Measurements from ENCODE around the gene ADAMTS17.
"Not testable (repeated sequence)": the region's sequence is repeated elsewhere in the genome, so short reads cannot be mapped to it uniquely, and the experiment has no call there.

ADAMTS17 gene

GRCh38 chr15:100101426-100102089 lies 240.2 kb downstream of the ADAMTS17 start:
- no peak for DNase-seq

GRCh38 chr15:100100926-100101325 lies 240.8 kb downstream of the ADAMTS17 start:
- no peak for DNase-seq

- DNase-seq = no peak
Measured at GRCh38 chr15:100099976-100100375, 241.8 kb downstream of the ADAMTS17 start.

DNA sequence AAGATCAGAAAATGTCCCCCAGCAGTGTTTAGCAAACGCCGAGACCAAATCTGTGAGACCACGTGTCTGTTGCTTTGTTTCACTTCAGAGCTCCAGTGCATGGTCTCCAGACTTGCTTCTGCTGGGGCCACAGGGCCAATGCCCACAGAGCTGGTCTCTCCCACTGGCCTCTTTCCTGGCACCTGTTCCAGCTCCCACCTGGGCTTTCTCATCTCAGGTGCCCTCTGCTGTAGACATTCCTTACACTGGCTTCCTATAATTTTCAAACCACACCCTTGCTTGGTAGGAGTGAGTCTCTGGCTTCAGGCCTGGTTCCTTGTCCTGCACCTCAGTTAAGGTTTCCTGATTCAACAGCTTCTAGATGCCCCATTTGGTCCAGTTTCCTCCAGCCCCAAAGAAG lies 243.1 kb downstream of the ADAMTS17 start:
- DNase-seq = no peak

- no peak for DNase-seq
Measured at GRCh38 chr15:100097342-100098127, 244.2 kb downstream of the ADAMTS17 start.

GRCh38 chr15:100096700-100097099 lies 245.1 kb downstream of the ADAMTS17 start:
- DNase-seq = no peak

DNA sequence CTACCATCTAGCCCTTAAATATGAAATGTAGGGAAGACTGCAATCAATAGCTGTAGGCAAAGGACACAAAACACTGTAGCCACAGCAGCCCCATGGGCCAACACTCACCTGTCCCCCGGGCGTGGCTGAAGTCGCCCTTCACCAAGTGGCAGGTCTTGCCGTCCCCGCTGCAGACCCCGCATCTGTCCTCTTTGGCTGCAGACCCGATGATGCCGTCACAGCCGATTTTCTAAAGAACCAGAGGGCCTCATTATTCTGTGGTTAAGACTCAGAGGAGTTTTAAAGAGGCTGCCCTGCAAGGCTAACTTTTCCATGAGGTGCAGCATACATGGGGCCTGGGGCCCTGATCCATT lies 245.6 kb downstream of the ADAMTS17 start:
- no peak for DNase-seq

- no peak for DNase-seq
Measured at GRCh38 chr15:100095541-100096247, 246.1 kb downstream of the ADAMTS17 start.

GRCh38 chr15:100094127-100094510 lies 247.7 kb downstream of the ADAMTS17 start:
- no peak for DNase-seq

GRCh38 chr15:100093211-100094126 lies 248.3 kb downstream of the ADAMTS17 start:
- DNase-seq = no peak

DNA sequence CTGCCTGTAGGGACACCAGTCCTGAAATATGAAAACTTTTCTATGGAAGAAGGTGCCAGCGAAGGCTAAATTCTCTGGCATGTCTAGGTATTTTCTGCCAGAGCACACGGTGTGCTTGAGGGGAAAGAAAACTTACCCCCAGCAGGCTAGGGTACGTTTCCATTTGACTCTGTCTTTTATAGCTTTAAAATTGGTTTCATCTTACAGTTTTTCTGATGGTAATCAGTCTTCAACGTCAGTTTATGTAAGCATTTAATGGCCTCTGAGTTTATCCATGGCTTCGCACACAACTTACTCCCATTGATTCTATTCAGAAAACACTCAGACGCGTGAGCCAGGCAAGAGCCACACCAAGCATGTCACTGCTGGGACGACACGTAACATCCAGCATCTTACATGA lies 249.7 kb downstream of the ADAMTS17 start:
- DNase-seq = no peak

DNA sequence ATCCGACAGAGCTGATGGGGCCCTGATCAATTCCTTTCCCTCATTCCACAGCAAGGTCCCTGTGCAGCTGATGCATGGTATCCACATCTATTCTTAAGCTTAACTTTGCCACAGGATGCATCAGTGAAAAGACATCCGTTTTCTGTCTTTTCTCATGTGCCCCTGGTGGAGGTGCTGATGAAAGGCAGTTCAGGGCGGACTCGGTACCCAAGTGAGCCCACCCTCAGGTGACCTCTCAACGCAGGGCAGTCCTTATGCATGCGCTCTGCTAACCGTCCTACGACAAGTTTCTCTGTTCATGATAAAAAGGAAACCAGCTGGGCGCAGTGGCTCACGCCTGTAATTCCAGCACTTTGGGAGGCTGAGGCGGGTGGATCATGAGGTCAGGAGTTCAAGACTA lies 251.4 kb downstream of the ADAMTS17 start:
- no peak for DNase-seq

- not testable (repeated sequence) for DNase-seq
Measured at GRCh38 chr15:100084042-100084821, 257.5 kb downstream of the ADAMTS17 start.

DNA sequence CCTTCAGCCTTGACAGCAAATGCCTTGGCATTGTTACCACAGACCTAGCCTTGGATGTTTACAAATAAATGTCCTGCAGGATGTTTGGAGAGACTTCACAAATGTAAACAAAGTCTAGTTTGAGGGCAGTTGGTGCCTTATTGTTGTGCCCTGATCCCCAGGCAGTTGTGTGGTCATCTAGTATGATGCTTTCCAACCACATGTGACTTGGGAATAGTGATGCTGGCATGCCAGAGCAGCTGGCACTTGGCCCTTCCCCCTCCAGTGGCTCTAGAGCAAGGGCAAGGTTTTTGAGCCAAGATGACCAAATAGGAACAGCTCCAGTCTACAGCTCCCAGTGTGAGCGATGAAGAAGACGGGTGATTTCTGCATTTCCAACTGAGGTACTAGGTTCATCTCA lies 258.2 kb downstream of the ADAMTS17 start:
- DNase-seq = no peak

DNA sequence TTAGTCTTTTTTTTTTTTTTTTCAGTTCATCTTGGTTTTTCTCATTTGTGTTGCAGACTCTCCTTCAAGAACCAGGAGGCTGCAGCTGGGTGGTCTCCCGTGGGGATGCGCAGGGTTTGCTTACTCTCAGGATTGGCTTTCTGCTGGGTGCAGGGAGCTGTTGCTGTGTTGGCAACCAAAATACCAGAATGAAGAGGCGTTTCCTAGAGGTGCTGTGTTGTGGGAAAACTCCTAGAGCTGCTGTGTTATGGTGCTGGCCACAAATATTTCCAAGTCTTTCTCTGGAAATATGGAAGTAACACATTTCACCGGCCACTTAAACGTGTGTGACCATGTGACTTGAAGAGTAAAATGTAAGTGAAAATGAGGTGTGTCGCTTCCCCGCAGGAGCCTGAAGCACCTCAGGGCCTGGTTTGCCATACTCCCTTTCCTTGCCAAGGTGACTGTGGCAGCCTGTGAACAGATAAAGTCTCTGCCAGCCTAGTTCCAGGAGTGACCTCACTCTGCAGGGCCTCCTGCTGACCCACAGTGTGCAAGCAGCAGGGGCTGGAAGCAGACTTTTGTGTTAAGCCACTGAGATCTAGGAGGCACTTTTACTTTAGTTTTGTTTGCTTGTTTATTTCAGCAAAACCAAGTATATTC lies 258.9 kb downstream of the ADAMTS17 start:
- DNase-seq = no peak

DNA sequence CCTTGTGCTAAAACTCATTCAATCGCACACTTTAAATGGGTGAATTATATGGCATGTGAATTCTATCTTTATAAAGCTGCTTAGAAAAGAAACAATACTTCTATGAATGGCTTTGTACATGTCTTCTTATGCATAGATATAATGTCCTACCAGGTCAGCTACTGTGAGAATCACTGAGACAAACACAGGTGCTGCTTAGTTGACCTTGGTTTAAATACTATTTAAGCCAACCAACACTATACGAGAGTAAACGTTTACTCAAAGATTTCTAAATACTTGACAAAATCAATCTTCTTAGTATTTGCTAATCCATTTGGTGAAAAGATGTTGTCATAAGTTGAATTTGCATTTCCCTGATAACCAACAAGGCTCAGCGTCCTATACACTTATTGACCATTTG lies 260.3 kb downstream of the ADAMTS17 start:
- DNase-seq = no peak

GRCh38 chr15:100078511-100079220 lies 263.1 kb downstream of the ADAMTS17 start:
- no peak for DNase-seq

DNA sequence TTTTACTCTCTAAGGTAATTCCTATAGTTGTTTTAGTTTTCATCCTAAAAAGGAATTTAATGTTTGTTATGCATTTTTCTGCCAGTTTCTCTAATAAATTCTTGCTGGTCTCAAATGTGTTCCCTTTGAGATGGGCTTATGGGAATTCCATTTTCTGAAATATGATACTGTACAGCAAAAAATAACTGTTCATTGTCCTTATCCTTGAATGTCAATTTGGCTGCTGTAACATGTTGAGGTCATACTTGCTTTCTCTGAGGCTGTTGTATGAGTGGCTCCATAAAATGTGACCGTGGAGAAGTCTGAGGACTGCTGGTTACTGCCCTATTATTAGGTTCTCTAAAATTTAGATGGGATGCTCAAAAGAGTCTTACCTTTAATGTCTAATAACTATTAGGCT lies 266.5 kb downstream of the ADAMTS17 start:
- no peak for DNase-seq

GRCh38 chr15:100073982-100074381 lies 267.8 kb downstream of the ADAMTS17 start:
- DNase-seq = no peak

DNA sequence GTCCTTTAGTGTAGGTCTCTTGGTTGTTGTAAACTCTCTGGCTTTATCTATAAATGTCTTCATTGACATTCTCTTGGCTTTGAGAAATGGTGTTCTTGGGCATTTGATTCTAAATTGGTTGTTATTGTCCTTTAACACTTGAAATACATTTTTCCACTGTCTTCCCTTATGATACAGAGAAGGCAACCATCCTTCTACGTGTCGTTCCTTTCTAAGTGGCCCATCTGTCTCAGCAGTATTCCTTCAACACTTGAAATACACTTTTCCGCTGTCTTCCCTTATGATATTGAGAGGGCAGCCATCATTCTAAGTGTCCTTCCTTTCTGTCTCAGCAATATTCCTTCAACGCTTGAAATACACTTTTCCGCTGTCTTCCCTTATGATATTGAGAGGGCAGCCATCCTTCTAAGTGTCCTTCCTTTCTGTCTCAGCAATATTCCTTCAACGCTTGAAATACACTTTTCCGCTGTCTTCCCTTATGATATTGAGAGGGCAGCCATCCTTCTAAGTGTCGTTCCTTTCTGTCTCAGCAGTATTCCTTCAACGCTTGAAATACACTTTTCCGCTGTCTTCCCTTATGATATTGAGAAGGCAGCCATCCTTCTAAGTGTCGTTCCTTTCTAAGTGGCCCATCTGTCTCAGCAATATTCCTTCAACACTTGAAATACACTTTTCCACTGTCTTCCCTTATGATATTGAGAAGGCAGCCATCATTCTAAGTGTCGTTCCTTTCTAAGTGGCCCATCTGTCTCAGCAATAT lies 275.1 kb downstream of the ADAMTS17 start:
- DNase-seq = not testable (repeated sequence)
